Epithelial cell of prostate (primary cell): ENCODE measurements around the gene TBC1D8.
A peak's percentile ranks its signal among the peaks of the same experiment; 100 is the strongest.
"Not testable (repeated sequence)": the region's sequence is repeated elsewhere in the genome, so short reads cannot be mapped to it uniquely, and the experiment has no call there.

Experiments
- DNase-seq: peaks from one replicate; pipeline ENCODE4 v3.0.0-alpha.2; 2011; ENCODE audit warnings: low read depth, low spot score
- H3K27ac ChIP-seq: fragments of 450-650 bp; 2 replicates; pipeline ENCODE4 v1.5.1; 2017; ENCODE audit warnings: mild to moderate bottlenecking

The TBC1D8 gene

GRCh38 chr2:101081375-101081907 is 69.7 kb downstream of the TBC1D8 start:
- peak overlapping the region; percentile 72 for H3K27ac ChIP-seq
- no peak for DNase-seq

GRCh38 chr2:101080211-101081068 is 70.7 kb downstream of the TBC1D8 start:
- DNase-seq: peak; percentile 64
- peak overlapping the region; percentile 72 for H3K27ac ChIP-seq

GRCh38 chr2:101076581-101076980 is 74.6 kb downstream of the TBC1D8 start:
- DNase-seq: no peak
- no peak overlapping the region for H3K27ac ChIP-seq

GRCh38 chr2:101064868-101065549 is 86.2 kb downstream of the TBC1D8 start:
- DNase-seq: peak; percentile 85
- H3K27ac ChIP-seq: peak overlapping the region; percentile 85

- H3K27ac ChIP-seq: peak overlapping the region; percentile 85
- DNase-seq: no peak
These were observed 86.7 kb downstream of the TBC1D8 start for GRCh38 chr2:101064505-101064867.

GRCh38 chr2:101064125-101064502 is 87.1 kb downstream of the TBC1D8 start:
- no peak for DNase-seq
- peak overlapping the region; percentile 85 for H3K27ac ChIP-seq

GRCh38 chr2:101063352-101064124 is 87.6 kb downstream of the TBC1D8 start:
- peak; percentile 41 for DNase-seq
- H3K27ac ChIP-seq: peak overlapping the region; percentile 85

- no peak for DNase-seq
- H3K27ac ChIP-seq: no peak overlapping the region
These were observed 92.8 kb downstream of the TBC1D8 start for GRCh38 chr2:101058386-101058785.

GRCh38 chr2:101057051-101057933 is 93.9 kb downstream of the TBC1D8 start:
- no peak overlapping the region for H3K27ac ChIP-seq
- no peak for DNase-seq

- no peak for DNase-seq
- no peak overlapping the region for H3K27ac ChIP-seq
These were observed 98.1 kb downstream of the TBC1D8 start for GRCh38 chr2:101053117-101053516.

- no peak for DNase-seq
- no peak overlapping the region for H3K27ac ChIP-seq
These were observed 99.0 kb downstream of the TBC1D8 start for GRCh38 chr2:101052147-101052546.

GRCh38 chr2:101050886-101051285 is 100.3 kb downstream of the TBC1D8 start:
- DNase-seq, H3K27ac ChIP-seq: not testable (repeated sequence)

GRCh38 chr2:101048756-101049155 is 102.4 kb downstream of the TBC1D8 start:
- DNase-seq: no peak
- H3K27ac ChIP-seq: no peak overlapping the region

GRCh38 chr2:101047774-101048173 is 103.4 kb downstream of the TBC1D8 start:
- DNase-seq: no peak
- no peak overlapping the region for H3K27ac ChIP-seq

- H3K27ac ChIP-seq: no peak overlapping the region
- DNase-seq: peak; percentile 76
These were observed 104.0 kb downstream of the TBC1D8 start for GRCh38 chr2:101047075-101047766.

GRCh38 chr2:101045330-101045729 is 105.9 kb downstream of the TBC1D8 start:
- no peak for DNase-seq
- H3K27ac ChIP-seq: no peak overlapping the region

- H3K27ac ChIP-seq: no peak overlapping the region
- no peak for DNase-seq
These were observed 109.8 kb downstream of the TBC1D8 start for GRCh38 chr2:101041413-101041812.

GRCh38 chr2:101040761-101041160 is 110.4 kb downstream of the TBC1D8 start:
- DNase-seq: no peak
- H3K27ac ChIP-seq: no peak overlapping the region

GRCh38 chr2:101040072-101040471 is 111.1 kb downstream of the TBC1D8 start:
- H3K27ac ChIP-seq: no peak overlapping the region
- no peak for DNase-seq
